HTERT RPE-1 (cell line): Measurements from ENCODE around the gene SLC39A12.

Experiments used
- in situ Hi-C: fragments of 300-500 bp; cut with MboI; formaldehyde crosslinking; loops from 4 replicates; pipeline ENCODE4 v1.14.3; 2020; ENCODE audit warnings: low sequenced_read_pairs

SLC39A12 gene

DNA sequence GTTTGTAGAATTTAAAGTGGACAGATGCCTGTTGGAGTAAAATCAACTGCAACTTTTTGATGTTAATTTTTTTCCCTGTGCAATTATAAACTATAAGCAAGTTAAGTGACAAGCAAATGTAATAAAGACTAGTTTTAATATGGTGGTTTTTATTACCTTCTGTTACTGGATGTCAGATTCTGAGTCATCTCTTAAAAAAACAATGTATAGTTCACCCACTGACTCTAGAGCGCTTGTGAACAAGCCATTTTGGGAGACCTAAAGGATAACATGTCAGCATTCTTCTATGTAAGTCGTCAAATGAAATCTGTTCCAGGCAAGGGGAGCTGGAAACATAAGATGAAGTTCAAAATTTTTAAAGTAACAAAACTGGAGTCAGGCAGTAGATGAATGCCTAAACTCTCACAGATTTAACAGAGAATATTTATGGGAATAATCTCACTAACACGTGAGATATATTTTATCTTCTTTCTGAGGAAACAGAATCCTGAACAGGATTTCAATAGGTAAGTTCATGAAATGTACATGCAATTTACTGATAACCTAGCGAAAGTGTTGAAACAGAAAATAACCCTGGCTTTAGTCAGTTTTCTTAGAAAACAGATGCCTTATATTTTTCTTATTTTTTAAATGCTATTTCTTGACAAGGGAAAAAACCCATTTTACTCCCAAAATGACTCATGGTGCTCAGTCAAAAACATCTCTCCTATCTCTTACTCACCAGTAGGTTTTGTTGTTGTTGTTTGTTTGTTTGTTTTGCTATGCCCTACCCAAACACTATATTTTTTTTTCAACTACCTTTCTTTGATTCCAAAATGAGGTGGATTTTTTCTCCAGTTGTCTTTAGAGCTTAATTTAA lies 91.7 kb downstream of the SLC39A12 start:
- in situ Hi-C loops: no loop called here

DNA sequence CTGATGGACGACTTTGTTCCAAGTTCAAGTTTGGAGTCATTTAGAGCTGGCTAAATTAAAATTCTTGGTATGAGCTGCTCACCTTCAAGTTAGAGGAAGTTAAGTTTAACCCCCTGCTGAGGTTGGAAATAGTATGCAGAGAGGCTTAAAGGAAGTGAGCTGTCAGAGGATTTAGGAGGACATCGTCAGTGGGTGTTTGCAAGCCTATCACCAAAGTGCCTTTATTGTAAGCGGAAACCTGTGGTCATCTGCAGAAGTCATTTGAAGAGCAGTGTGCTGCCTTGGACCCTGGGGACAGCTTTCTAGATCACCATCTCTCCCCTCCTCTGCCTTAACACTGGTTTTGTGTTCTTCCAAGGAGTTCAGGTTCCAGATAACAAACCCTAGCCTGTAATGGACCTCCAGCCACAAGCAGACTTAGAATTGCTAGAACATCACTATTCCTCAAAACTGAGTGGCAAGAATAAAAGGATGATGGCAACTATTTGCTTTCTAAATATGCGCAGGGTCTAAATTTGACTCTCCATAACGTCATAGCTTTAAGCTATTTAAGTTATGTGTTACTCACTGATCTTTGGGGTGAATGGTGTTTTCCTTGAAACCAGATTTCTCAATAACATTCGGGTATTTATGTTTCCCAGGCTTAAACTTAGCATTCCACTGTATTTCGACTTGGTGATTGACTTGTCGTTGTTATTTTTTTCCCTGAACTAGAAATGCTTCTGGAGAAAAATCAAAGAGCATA lies 93.4 kb downstream of the SLC39A12 start:
- in situ Hi-C loops: no loop called here

DNA sequence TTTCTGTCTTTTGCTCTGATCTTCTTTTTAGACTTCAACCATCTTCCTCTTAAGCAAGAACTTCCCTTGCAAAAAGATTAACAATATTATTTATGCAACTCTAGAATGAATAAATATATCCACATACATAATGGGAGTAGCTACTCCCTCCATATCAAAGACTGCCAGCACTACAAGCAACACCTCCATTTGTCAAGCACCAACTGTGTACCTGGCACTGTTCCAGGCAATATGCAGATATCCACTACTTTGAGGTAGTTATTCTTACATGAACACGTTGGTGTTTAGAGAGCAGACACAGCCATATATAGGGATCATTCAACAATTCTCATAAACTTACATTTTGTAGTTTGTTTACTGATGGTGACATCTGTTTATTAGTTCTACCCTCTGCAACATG lies 104.9 kb downstream of the SLC39A12 start:
- in situ Hi-C loops: no loop called here

GRCh38 chr10:18059826-18060559 lies 108.3 kb downstream of the SLC39A12 start:
- in situ Hi-C loops: no loop called here

DNA sequence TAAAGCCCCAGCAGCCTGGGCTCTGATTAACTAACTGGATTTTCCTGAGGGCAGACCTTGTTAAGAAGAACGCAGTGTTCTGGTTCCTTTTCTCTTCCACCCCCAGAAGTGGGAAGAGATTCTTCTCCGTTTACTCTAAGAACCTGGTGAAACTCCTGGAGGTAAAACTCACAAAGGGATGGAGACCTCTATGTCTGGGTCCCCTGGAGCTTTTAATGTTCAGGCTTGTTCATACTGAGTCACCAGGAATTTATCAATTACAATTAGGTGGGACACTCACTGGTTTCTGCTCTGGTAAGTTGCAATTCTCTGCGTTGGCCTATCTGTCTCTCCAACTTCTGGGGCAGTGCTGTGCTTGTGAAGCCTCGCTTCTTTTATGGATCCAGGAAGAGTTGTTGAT lies 115.2 kb downstream of the SLC39A12 start:
- in situ Hi-C loops: no loop called here

- in situ Hi-C loops: no loop called here
These were observed 116.7 kb downstream of the SLC39A12 start for GRCh38 chr10:18068401-18068800.

DNA sequence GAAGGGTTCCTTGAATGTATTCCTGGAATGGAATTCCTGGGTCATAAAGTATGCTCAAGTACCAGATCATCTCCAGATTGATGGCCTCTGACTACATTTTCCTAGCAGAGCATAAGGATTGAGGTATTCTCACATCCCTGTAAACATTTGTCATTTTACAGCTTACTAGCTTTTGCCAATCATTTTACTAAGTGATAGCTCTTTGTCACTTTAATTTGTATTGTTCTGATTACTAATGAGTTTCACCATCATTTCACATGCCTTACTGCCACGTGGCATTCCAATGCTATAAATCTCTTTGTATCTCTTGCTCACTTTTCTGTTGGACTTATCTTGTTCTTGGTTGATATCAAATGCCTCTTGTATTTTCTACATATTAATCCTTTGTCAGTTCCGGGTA lies 119.9 kb downstream of the SLC39A12 start:
- in situ Hi-C loops: no loop called here

DNA sequence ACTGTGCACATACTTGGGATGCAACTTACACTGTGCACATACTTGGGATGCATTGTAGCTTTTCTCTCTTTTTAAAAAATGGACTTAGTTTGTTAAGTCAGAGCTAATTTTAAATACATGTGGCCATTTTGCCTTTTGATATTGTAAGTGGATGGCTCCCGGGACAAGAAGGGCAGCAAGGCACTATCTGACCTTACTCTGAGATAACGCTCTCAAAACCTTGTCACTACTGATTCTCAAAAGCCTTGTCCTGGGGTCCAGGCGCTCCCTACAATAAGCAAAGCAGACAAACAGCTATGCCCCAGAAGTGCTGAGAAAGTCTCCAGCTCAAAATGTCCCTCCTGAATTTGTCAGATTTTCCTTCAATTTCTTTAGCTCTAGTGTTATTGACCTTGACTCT lies 121.6 kb downstream of the SLC39A12 start:
- in situ Hi-C loops: no loop called here

- in situ Hi-C loops: no loop called here
These were observed 124.2 kb downstream of the SLC39A12 start for GRCh38 chr10:18075881-18076280.

DNA sequence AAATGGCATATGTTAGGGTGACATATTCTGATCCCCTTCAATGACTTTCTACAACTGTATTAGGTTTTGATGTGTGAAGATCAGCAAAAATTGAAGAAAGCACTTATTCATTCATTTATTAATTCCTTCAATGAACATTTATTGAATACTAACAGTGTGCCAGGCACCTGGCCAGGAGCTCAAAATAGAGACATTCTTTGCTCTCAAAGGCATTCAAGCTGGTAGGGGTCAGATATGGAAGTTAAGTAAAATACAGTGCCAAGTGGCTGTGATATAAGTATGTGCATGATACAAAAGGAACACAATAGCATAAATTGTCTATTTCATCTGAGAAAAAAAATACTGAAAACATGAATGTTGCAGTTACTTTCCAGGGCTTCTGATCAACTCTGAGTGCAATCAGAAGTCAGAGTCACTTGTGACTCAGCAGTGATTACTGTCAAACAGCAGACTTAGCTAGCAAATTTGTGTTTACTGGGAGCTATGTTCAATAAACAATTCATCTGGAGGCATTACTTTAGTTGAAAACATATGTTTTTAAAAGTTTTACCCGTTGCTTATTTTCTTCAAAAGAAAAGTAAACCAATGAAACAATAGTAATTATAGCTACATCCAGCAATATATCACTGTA lies 128.1 kb downstream of the SLC39A12 start:
- in situ Hi-C loops: no loop called here

DNA sequence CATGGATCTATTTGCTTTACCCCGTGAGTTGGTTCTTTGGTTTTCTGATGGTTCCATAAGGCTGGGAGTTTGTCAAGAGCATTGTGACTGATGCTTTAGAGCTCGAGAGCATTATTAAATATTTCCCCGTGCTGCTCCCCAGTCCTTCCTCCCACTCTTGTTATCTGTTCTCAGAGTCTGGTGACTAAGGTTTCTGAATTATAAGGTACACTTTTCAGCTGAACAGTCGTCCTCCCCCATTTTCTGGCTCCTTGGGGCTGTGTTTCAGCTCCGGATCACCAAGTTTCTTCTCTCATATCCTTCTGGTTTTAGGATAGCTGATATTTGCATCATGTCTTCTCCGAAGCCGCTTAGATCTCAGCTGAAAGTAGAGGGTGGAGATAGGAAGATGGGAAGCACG lies 130.7 kb downstream of the SLC39A12 start:
- in situ Hi-C loops: no loop called here

DNA sequence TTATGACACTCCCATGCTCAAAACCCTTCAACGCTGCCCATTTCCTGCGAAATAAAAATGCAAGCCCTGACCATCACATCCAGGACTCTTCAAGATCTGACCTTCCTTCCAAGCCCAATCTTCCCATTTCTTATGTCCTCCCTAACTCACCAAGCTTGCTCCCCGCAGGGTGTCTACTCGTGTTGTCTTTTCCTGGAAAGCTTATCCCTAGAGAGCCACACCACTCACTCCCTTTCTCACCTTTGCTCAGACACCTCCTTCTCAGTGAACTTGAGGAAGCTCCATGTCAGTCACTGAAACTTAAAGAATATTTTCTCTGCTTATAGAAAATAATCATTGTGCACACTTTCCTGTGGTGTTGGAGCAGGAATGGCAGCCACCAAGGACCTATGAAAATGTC lies 134.1 kb downstream of the SLC39A12 start:
- in situ Hi-C loops: no loop called here

- in situ Hi-C loops: no loop called here
These were observed 135.0 kb downstream of the SLC39A12 start for GRCh38 chr10:18086746-18087145.

DNA sequence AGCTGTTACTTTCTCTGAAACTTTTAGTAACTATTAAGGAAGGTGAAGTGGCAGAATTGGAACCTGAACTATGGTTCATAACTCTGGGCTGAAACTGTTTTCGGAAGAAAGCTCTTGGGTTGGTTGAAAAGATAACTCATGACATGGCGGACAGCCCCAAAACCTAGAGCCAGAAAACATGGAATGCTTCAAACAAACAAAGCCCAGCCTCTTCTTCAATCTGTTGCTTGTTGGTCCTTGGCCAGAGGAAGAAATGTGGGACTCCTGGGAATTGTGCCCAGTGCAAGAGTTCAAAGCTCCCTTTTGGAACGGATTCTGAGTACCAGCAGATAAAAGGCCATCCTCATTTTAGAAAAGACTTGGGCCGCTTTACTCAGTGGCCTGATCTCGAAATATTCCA lies 135.6 kb downstream of the SLC39A12 start:
- in situ Hi-C loops: no loop called here
